ENCODE results near the gene RYK. TPM values are rescaled to one million over a fixed set of nuclear protein-coding genes. Genes with fewer than 3 reads are reported as not detected.

The RYK gene
- total RNA-seq (10 to 100 TPM; 48.3 to 57.3 (median 52.7) TPM), polyA plus RNA-seq (30.9 TPM)
- long read RNA-seq, donor 1, full-length matches to known transcripts: 138 of 161 reads
- long read RNA-seq, donor 1, partial matches to known transcripts: 10 of 161 reads
- long read RNA-seq, donor 1, other reads (novel, unspliced or antisense): 13 of 161 reads
- long read RNA-seq, donor 2, transcript RYK-209 (15 exons, 2,934 nt): major isoform, 26 of 53 reads
- long read RNA-seq, donor 2, transcript RYK-201 (15 exons, 2,667 nt): minor isoform, 22 of 53 reads
- long read RNA-seq, donor 2, partial matches to known transcripts: 2 of 53 reads
- long read RNA-seq, donor 2, other reads (novel, unspliced or antisense): 3 of 53 reads
- long read RNA-seq, donor 3, full-length matches to known transcripts: 10 of 23 reads
- long read RNA-seq, donor 3, partial matches to known transcripts: 10 of 23 reads
- long read RNA-seq, donor 3, other reads (novel, unspliced or antisense): 3 of 23 reads
- long read RNA-seq, donor 4, transcript RYK-201 (15 exons, 2,667 nt): minor isoform, 21 of 48 reads
- long read RNA-seq, donor 4, transcript RYK-209 (15 exons, 2,934 nt): major isoform, 23 of 48 reads
- long read RNA-seq, donor 4, partial matches to known transcripts: 2 of 48 reads
- long read RNA-seq, donor 4, other reads (novel, unspliced or antisense): 2 of 48 reads

DNA sequence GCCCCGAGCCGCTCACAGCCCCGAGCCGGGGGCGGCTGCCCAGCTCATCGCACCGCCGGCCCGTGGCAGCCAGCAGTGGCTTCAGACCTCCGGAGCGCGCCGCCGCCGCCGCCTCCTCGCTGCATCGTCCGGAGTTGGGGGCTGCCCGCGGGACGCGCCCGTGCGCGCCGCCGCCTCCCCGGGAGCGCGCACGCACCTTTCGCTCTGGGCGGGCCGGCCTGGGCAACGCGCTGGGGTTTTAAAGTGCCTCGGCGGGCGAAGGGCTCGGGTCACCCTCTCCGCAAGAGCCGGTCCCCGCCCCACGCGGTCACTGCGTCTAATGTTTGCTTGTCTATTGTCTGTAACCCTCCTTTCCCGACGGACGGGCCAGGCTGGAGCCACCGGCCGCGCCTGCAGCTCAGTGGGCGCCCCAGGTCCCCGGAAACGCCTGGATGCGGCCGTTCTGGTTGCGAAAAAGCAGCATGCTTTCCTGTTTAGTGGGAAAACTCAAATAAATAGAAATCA, at the start of gene RYK:
RYK (minus strand) TSS at position 143 of the 504 bp plus-strand sequence. CDS start 205 bp downstream, outside the sequence.
- DNase-seq (peak; percentile 86 to 93 (median 93)), ATAC-seq (peak; percentile 93 to 95)
- no peaks in the 10 kb centered on the region for H3K9me3 ChIP-seq (ENCODE audit: control insufficient read depth, low read length)
- WGBS: under 1% methylated on average over 59 of the region's 59 CpGs
- intact Hi-C loops (cut with DNase I): no loop called here
- H3K4me1 ChIP-seq (ENCODE audit: control insufficient read depth, insufficient read depth, low read length): peaks cover 11% of the 10 kb centered on the region
- H3K27ac ChIP-seq (ENCODE audit: low read length): peak within 1 kb of the TSS; percentile 99
- H3K27me3 ChIP-seq (ENCODE audit: control insufficient read depth, insufficient read depth): no peaks in the 10 kb centered on the region
- H3K4me3 ChIP-seq (ENCODE audit: low read length): peak within 1 kb of the TSS; percentile 98

DNA sequence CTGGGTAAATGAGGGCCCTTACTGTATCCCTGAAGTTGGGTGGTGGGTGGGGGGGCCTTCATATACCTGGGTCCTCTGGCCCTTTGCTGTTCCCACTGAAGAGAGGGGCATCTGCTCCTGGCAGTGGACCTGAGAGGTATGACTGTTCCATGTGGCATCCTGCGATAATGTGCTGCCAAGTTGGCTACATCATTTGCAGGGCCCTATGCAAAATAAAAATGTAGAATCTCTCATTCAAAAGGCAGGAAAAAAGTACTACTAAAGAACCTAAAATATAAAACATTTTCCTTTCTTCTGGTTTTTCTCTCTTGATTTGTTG, 49.2 kb upstream of the RYK start:
- Histone ChIP-seq H3K27ac (ENCODE audit: low read length) (no peak overlapping the region), H3K4me1 (ENCODE audit: control insufficient read depth, insufficient read depth, low read length) (no peaks in the 10 kb centered on the region), H3K9me3 (ENCODE audit: control insufficient read depth, low read length) (no peaks in the 10 kb centered on the region), H3K27me3 (ENCODE audit: control insufficient read depth, insufficient read depth) (no peaks in the 10 kb centered on the region), H3K4me3 (ENCODE audit: low read length) (no peak overlapping the region)
- intact Hi-C loops (cut with DNase I): loop anchor here (2.0 to 5.0 kb wide), 2 partner anchors 87 to 88 kb away; no protein-coding TSS in a partner anchor
- ATAC-seq (peak in 1 of 2 donors; percentile 52), DNase-seq (no peak)
- WGBS: 91% methylated on average over 1 of the region's 1 CpG

DNA sequence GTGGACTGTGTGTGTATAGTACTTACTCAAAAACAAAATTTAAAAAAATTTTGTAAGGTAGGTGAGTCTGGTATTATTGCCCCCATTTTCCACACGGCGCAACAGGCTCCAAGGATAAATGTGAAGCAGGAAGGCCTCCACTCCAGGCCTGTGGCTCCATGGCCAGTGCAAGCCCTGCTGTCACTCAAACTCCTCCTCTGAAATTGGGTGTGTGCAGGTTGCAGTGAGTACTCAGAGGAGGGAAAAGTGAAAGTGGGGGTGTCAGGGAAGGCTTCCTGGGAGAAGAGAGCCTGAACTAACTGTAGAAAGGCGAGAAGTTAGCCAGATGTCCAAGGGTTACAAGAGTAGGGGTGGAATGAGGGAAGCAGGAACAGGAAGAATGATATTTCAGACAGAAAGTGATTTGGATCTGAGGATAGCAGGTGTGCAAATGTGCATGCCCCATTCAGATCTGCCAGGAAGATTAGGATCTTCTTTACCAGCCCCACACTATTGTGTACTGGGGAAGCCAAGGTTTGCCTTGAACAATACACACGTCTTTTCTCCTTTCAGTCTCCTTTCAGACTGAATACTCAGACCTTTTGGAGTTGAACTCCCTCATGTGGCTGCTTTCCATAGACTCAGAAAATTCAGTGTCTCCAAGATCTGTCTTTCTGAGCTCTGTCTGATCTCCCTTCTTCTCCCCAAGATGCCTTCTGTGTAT, 48.7 kb upstream of the RYK start:
- H3K9me3 ChIP-seq (ENCODE audit: control insufficient read depth, low read length): no peaks in the 10 kb centered on the region
- DNase-seq (no peak), ATAC-seq (peak; percentile 60 to 79)
- intact Hi-C loops (cut with DNase I): loop anchor here (2.0 to 5.0 kb wide), 2 partner anchors 87 kb away; no protein-coding TSS in a partner anchor
- H3K4me1 ChIP-seq (ENCODE audit: control insufficient read depth, insufficient read depth, low read length): no peaks in the 10 kb centered on the region
- H3K27ac ChIP-seq (ENCODE audit: low read length): peak overlapping the region; percentile 46
- no peaks in the 10 kb centered on the region for H3K27me3 ChIP-seq (ENCODE audit: control insufficient read depth, insufficient read depth)
- 67% methylated on average over 4 of the region's 4 CpGs for WGBS
- H3K4me3 ChIP-seq (ENCODE audit: low read length): no peak overlapping the region

GRCh38 chr3:134298249-134298648, 47.6 kb upstream of the RYK start:
- Histone ChIP-seq H3K4me3 (ENCODE audit: low read length) (no peak overlapping the region), H3K4me1 (ENCODE audit: control insufficient read depth, insufficient read depth, low read length) (no peaks in the 10 kb centered on the region), H3K27me3 (ENCODE audit: control insufficient read depth, insufficient read depth) (no peaks in the 10 kb centered on the region), H3K27ac (ENCODE audit: low read length) (no peak overlapping the region), H3K9me3 (ENCODE audit: control insufficient read depth, low read length) (no peaks in the 10 kb centered on the region)
- intact Hi-C loops (cut with DNase I): loop anchor here (2.0 to 5.0 kb wide), 2 partner anchors 85 to 86 kb away; no protein-coding TSS in a partner anchor
- no peak for DNase-seq
- 93% methylated on average over 2 of the region's 2 CpGs for WGBS
- ATAC-seq: no peak

GRCh38 chr3:134296616-134297015, 46.0 kb upstream of the RYK start:
- Histone ChIP-seq H3K4me1 (ENCODE audit: control insufficient read depth, insufficient read depth, low read length) (no peaks in the 10 kb centered on the region), H3K9me3 (ENCODE audit: control insufficient read depth, low read length) (no peaks in the 10 kb centered on the region), H3K4me3 (ENCODE audit: low read length) (no peak overlapping the region), H3K27ac (ENCODE audit: low read length) (no peak overlapping the region), H3K27me3 (ENCODE audit: control insufficient read depth, insufficient read depth) (no peaks in the 10 kb centered on the region)
- ATAC-seq (no peak), DNase-seq (no peak)
- intact Hi-C loops (cut with DNase I): loop anchor here in 3 of 4 donors (5.0 kb wide), 1 partner anchor 84 kb away; no protein-coding TSS in a partner anchor

DNA sequence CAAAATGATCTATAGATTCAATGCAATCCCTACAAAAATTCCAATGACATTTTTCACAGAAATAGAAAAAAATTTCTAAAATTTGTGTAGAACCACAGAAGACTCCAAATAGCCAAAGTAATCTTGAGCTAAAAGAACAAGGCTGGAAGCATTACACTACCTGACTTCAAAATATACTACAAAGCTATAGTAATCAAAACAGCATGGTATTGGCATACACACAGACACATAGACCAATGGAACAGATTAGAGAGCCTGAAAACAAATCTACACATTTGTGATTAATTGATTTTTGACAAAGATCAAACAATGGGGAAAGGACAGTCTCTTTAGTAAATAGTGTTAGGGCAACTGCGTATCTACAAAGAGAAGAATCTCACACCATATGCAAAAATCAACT, 45.3 kb upstream of the RYK start:
- ATAC-seq (no peak), DNase-seq (no peak)
- Histone ChIP-seq H3K4me1 (ENCODE audit: control insufficient read depth, insufficient read depth, low read length) (peaks cover 6% of the 10 kb centered on the region), H3K4me3 (ENCODE audit: low read length) (no peak overlapping the region), H3K9me3 (ENCODE audit: control insufficient read depth, low read length) (no peaks in the 10 kb centered on the region), H3K27me3 (ENCODE audit: control insufficient read depth, insufficient read depth) (no peaks in the 10 kb centered on the region), H3K27ac (ENCODE audit: low read length) (no peak overlapping the region)
- WGBS: 99% methylated on average over 1 of the region's 1 CpG
- intact Hi-C loops (cut with DNase I): loop anchor here in 3 of 4 donors (5.0 kb wide), 1 partner anchor 84 kb away; no protein-coding TSS in a partner anchor

GRCh38 chr3:134294302-134295280, 43.9 kb upstream of the RYK start:
- WGBS: 76% methylated on average over 5 of the region's 5 CpGs
- DNase-seq: no peak
- Histone ChIP-seq H3K9me3 (ENCODE audit: control insufficient read depth, low read length) (no peaks in the 10 kb centered on the region), H3K27ac (ENCODE audit: low read length) (no peak overlapping the region), H3K4me3 (ENCODE audit: low read length) (no peak overlapping the region), H3K27me3 (ENCODE audit: control insufficient read depth, insufficient read depth) (no peaks in the 10 kb centered on the region), H3K4me1 (ENCODE audit: control insufficient read depth, insufficient read depth, low read length) (peaks cover 6% of the 10 kb centered on the region)
- intact Hi-C loops (cut with DNase I): loop anchor here in 3 of 4 donors (5.0 kb wide), 1 partner anchor 82 kb away; no protein-coding TSS in a partner anchor
- ATAC-seq: no peak

DNA sequence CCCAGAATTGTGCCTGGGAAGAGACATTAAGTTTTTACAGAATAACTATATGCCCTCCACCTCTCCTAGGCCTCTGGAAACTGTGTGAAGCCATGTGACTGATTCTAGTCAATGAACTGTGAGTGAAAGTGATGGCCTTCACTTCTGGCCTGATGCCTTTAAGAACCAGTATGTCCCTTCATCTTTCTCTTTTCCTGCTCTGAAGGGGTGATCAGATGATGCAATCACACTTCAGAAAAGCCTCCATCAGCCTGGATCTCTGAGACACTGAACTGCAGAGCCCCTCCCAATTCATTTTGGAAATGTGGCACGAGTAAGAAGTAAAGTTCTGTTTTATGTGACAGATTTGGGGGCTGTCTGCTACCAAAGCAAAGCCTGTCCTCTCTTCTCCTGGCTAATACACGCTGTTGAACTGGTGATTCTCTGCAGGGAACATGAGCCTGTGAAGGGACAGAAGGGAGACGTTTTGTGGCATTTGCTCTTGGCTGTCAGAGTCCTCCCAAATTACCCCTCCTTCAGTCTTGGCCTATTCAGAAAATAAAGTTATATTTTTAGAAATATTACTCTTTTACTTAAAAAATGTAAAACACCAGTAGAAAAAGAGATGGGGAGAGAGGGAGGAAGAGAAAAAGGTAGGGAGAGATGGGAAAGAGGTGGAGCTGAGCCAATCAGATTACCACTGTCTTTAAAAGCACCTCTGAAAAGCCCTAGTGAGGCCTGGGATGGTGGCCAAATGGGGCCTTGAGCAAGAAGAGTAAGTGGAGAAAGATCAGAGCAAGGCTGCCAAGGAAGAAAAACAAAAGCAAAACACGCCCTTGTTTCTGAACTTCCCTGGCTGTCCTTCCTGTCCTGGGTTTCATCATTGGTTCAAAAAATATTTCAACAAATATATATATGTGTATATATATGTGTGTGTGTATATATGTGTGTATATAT, 40.9 kb upstream of the RYK start:
- peak overlapping the region; percentile 91 for H3K27ac ChIP-seq (ENCODE audit: low read length)
- intact Hi-C loops (cut with DNase I): no loop called here
- no peaks in the 10 kb centered on the region for H3K27me3 ChIP-seq (ENCODE audit: control insufficient read depth, insufficient read depth)
- ATAC-seq: peak; percentile 78 to 87
- H3K4me1 ChIP-seq (ENCODE audit: control insufficient read depth, insufficient read depth, low read length): peaks cover 6% of the 10 kb centered on the region
- DNase-seq: peak; percentile 83 to 92 (median 86)
- H3K4me3 ChIP-seq (ENCODE audit: low read length): no peak overlapping the region
- 24% methylated on average over 4 of the region's 4 CpGs for WGBS
- H3K9me3 ChIP-seq (ENCODE audit: control insufficient read depth, low read length): no peaks in the 10 kb centered on the region

DNA sequence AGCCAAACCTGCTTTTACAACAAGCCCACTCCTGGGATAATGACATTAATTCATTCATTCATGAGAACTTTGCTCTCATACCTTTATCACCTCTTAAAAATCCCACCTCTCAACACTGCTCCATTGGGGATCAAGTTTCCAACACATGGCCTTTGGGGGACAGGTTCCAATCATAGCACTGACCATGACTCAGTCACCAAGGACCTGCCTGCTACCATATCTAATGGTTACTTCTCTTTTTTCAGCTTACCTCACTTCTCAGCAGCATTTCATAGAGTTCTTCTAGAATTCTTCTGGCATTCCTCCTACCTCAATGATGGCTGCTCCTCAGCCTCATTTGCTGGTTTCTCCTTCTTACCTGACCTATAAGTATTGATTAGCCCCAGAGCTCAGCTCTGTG, 36.9 kb upstream of the RYK start:
- intact Hi-C loops (cut with DNase I): no loop called here
- no peak overlapping the region for H3K27ac ChIP-seq (ENCODE audit: low read length)
- no peak overlapping the region for H3K4me3 ChIP-seq (ENCODE audit: low read length)
- ATAC-seq (no peak), DNase-seq (no peak)
- no peaks in the 10 kb centered on the region for H3K27me3 ChIP-seq (ENCODE audit: control insufficient read depth, insufficient read depth)
- H3K4me1 ChIP-seq (ENCODE audit: control insufficient read depth, insufficient read depth, low read length): peaks cover 6% of the 10 kb centered on the region
- H3K9me3 ChIP-seq (ENCODE audit: control insufficient read depth, low read length): no peaks in the 10 kb centered on the region
